Endothelial cell (in vitro differentiated cells): ENCODE results near the gene LIX1. TPM values are rescaled to one million over a fixed set of nuclear protein-coding genes. Genes with fewer than 3 reads are reported as not detected.

Experiments
- DNase-seq: peaks from one replicate; pipeline ENCODE4 v3.0.0; 2021; ENCODE audit warnings: low spot score
- H3K27ac Mint-ChIP-seq: one replicate; pipeline ENCODE4 v1.8.0; 2021; ENCODE audit warnings: mixed read lengths, inconsistent platforms; ENCODE audit not compliant: unreplicated experiment
- H3K27me3 Mint-ChIP-seq: one replicate; pipeline ENCODE4 v1.8.0; 2021; ENCODE audit warnings: mild to moderate bottlenecking, moderate library complexity, mixed read lengths, inconsistent platforms; ENCODE audit not compliant: unreplicated experiment
- H3K36me3 Mint-ChIP-seq: one replicate; pipeline ENCODE4 v1.8.0; 2021; ENCODE audit warnings: mild to moderate bottlenecking, low read depth, mixed read lengths, inconsistent platforms; ENCODE audit not compliant: unreplicated experiment
- H3K4me1 Mint-ChIP-seq: one replicate; pipeline ENCODE4 v1.8.0; 2021; ENCODE audit warnings: mild to moderate bottlenecking, mixed read lengths, inconsistent platforms; ENCODE audit not compliant: unreplicated experiment
- H3K4me3 Mint-ChIP-seq: one replicate; pipeline ENCODE4 v1.8.0; 2021; ENCODE audit warnings: mild to moderate bottlenecking, mixed read lengths, inconsistent platforms; ENCODE audit not compliant: unreplicated experiment
- H3K9me3 Mint-ChIP-seq: one replicate; pipeline ENCODE4 v1.8.0; 2021; ENCODE audit warnings: mixed read lengths, inconsistent platforms; ENCODE audit not compliant: unreplicated experiment
- CTCF ChIP-seq: fragments of 200-600 bp; sonication (generic); IDR thresholded peaks from one replicate; pipeline ENCODE4 v1.5.0; 2021; ENCODE audit warnings: antibody characterized with exemption; ENCODE audit not compliant: unreplicated experiment
- total RNA-seq: library from RNA; stranded (reverse); fragmentation: NEBNext Ultra II Directional; extraction: Animal tissue kit (Norgen Biotek cat#: 25700); gene quantifications from one replicate; pipeline ENCODE4 v1.2.1, GENCODE V29; 2021; ENCODE audit not compliant: unreplicated experiment

The LIX1 gene
- total RNA-seq, 1 donor from 2014 or later = 0.46 TPM

GRCh38 chr5:97119007-97119390, 23.4 kb downstream of the LIX1 start:
- no peak overlapping the region for H3K4me3 Mint-ChIP-seq
- DNase-seq = no peak
- no peak for TF ChIP-seq CTCF
- H3K27ac Mint-ChIP-seq = no peak overlapping the region
- no peaks in the 10 kb centered on the region for H3K27me3 Mint-ChIP-seq
- no peaks in the 10 kb centered on the region for H3K36me3 Mint-ChIP-seq
- H3K4me1 Mint-ChIP-seq = peaks cover 6% of the 10 kb centered on the region
- no peaks in the 10 kb centered on the region for H3K9me3 Mint-ChIP-seq

DNA sequence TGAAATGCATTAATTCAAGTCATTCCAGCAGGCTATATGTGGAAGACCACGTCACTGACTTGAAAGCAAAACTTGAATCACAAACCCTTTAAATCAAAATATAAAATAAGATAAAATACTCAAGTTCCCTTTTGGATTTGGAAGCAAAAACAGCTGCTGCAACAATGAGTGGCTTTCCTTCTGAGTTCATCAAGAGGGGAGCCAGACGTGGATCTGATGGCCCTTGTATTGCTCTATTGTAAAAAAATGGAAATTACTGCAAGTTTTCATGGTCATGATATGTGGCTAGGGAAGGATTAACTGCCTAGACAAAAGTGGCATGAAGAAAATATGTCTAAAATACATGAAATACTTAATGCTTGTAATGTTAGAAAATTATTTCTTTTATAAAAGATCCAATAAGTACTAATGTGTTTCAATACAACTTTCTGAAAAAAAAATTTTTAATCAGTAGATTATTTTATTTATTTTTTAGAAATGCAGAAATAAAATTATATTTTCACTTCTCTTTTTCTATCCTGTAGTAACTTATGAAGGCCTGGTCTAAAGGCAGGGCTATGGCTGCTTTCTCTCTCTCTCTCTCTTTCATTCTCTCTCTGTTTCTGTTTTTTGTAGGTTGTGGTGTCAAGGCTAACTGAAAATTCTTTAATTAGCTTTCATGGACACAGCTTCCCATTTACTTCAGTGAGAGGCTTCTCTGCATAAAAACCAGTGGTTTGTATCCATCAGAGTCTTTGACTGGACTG, 24.0 kb downstream of the LIX1 start:
- no peak for DNase-seq
- no peak overlapping the region for H3K4me3 Mint-ChIP-seq
- no peaks in the 10 kb centered on the region for H3K9me3 Mint-ChIP-seq
- no peaks in the 10 kb centered on the region for H3K27me3 Mint-ChIP-seq
- no peaks in the 10 kb centered on the region for H3K36me3 Mint-ChIP-seq
- H3K27ac Mint-ChIP-seq = no peak overlapping the region
- no peak for TF ChIP-seq CTCF
- H3K4me1 Mint-ChIP-seq = peaks cover 6% of the 10 kb centered on the region

GRCh38 chr5:97115932-97116331, 26.5 kb downstream of the LIX1 start:
- no peak for TF ChIP-seq CTCF
- Mint-ChIP-seq H3K4me3 (no peak overlapping the region), H3K36me3 (no peaks in the 10 kb centered on the region), H3K27me3 (no peaks in the 10 kb centered on the region), H3K4me1 (peaks cover 6% of the 10 kb centered on the region), H3K9me3 (no peaks in the 10 kb centered on the region), H3K27ac (no peak overlapping the region)
- DNase-seq = no peak

- no peak for DNase-seq
- Mint-ChIP-seq H3K27ac (no peak overlapping the region), H3K27me3 (no peaks in the 10 kb centered on the region), H3K9me3 (no peaks in the 10 kb centered on the region), H3K4me1 (peaks cover 6% of the 10 kb centered on the region), H3K36me3 (no peaks in the 10 kb centered on the region), H3K4me3 (no peak overlapping the region)
- TF ChIP-seq CTCF = no peak
Measured at GRCh38 chr5:97112230-97112629, 30.2 kb downstream of the LIX1 start.

DNA sequence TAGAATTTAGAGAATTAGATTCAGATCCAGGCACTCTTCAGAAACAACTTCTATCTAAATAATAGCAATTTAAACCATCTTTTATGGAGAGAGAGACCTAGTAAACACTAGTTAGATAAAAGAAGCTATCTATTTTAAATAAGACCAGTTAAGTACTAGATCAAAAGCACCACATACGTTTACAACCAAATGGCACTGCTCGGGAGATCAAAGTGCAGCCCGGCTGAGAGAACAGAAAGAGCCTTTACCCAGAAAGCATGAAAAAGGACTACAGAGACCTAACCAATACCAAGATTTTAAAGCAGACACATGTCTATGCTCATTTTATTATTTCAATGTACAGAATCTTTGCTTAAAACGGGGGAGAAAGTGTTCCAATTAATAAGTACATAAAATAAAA, 30.8 kb downstream of the LIX1 start:
- no peak for DNase-seq
- H3K4me3 Mint-ChIP-seq = no peak overlapping the region
- peaks cover under 1% of the 10 kb centered on the region for H3K4me1 Mint-ChIP-seq
- no peak overlapping the region for H3K27ac Mint-ChIP-seq
- no peaks in the 10 kb centered on the region for H3K27me3 Mint-ChIP-seq
- H3K36me3 Mint-ChIP-seq = no peaks in the 10 kb centered on the region
- no peaks in the 10 kb centered on the region for H3K9me3 Mint-ChIP-seq
- TF ChIP-seq CTCF = no peak
